ENCODE results near the gene SCN2A.

The SCN2A gene

DNA sequence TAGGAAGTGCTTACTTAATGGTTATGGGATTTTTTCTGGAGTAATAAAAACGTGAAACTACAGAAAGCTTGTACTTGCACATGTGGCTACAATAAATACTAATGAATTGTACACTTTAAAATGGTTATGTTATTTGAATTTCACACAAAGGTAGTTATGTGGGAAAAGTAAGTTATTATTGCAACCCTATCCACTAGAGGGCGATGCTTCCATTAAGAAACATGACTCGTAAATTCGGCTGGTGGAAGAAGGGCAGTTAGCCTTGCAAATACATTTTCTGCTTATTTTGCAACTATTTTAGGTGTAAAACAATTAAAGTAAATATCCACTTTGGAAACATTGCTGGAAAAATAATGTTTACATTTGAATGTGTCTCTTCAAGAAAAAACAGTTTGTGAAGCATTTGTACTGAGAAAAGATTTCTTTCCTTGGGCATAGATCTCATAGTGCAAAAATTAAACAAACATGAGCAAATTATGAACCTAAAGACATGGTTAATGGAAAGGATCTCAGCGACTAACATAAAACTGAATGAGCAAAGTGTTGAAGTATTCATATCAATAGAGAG lies 162.2 kb downstream of the SCN2A start:
- Histone ChIP-seq H3K4me1 (ENCODE audit: low read length) (no peaks in the 10 kb centered on the region), H3K27ac (ENCODE audit: low read length) (no peak overlapping the region), H4K20me1 (ENCODE audit: insufficient read depth, low read length) (no peaks in the 10 kb centered on the region), H3K27me3 (ENCODE audit: low read depth, low read length) (no peaks in the 10 kb centered on the region), H2AFZ (ENCODE audit: low read depth, low read length) (no peak overlapping the region), H3K36me3 (replicated peaks; ENCODE audit: low read depth, low read length) (no peaks in the 10 kb centered on the region), H3K4me2 (ENCODE audit: low read length) (no peak overlapping the region), H3K9me3 (ENCODE audit: insufficient read depth, low read length) (no peaks in the 10 kb centered on the region), H3K4me3 (ENCODE audit: low read length) (no peak overlapping the region), H3K9ac (ENCODE audit: low read length) (no peak overlapping the region), H3K79me2 (ENCODE audit: low read length) (no peaks in the 10 kb centered on the region)
- TF ChIP-seq EZH2phosphoT487 (IDR thresholded peaks at IDR 0.05; ENCODE audit: low read depth): no peak
- peak; percentile 87 for TF ChIP-seq CTCF (IDR thresholded peaks at IDR 0.05; ENCODE audit: low read depth, low read length)

DNA sequence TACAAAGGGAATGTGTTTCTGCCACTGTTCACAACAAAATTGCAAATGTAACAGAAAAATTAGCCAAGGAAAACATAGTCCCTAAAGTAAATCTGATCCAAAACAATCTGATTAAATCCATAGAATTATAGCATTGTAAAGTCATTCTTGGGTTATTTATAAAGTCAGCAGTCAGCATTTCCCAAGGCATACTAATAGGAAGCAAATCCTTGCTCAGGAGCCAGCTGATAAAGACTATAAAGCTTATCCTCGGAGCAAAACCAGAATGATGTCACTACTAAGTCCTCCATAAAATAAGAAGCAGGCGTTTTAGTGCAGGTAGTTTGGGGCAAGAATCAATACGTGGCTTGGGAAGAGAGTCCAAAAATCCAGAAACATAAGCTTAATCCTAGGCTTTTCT lies 162.9 kb downstream of the SCN2A start:
- H3K27me3 ChIP-seq (ENCODE audit: low read depth, low read length): no peaks in the 10 kb centered on the region
- H3K79me2 ChIP-seq (ENCODE audit: low read length): no peaks in the 10 kb centered on the region
- no peak overlapping the region for H3K4me3 ChIP-seq (ENCODE audit: low read length)
- no peak overlapping the region for H3K9ac ChIP-seq (ENCODE audit: low read length)
- H3K36me3 ChIP-seq (replicated peaks; ENCODE audit: low read depth, low read length): no peaks in the 10 kb centered on the region
- no peaks in the 10 kb centered on the region for H4K20me1 ChIP-seq (ENCODE audit: insufficient read depth, low read length)
- H3K4me1 ChIP-seq (ENCODE audit: low read length): no peaks in the 10 kb centered on the region
- H2AFZ ChIP-seq (ENCODE audit: low read depth, low read length): no peak overlapping the region
- no peak for TF ChIP-seq CTCF (IDR thresholded peaks at IDR 0.05; ENCODE audit: low read depth, low read length)
- no peak for TF ChIP-seq EZH2phosphoT487 (IDR thresholded peaks at IDR 0.05; ENCODE audit: low read depth)
- no peak overlapping the region for H3K4me2 ChIP-seq (ENCODE audit: low read length)
- H3K9me3 ChIP-seq (ENCODE audit: insufficient read depth, low read length): no peaks in the 10 kb centered on the region
- H3K27ac ChIP-seq (ENCODE audit: low read length): no peak overlapping the region

- Histone ChIP-seq H3K27ac (ENCODE audit: low read length) (no peak overlapping the region), H3K9me3 (ENCODE audit: insufficient read depth, low read length) (no peaks in the 10 kb centered on the region), H3K9ac (ENCODE audit: low read length) (no peak overlapping the region), H3K4me1 (ENCODE audit: low read length) (no peaks in the 10 kb centered on the region), H4K20me1 (ENCODE audit: insufficient read depth, low read length) (no peaks in the 10 kb centered on the region), H2AFZ (ENCODE audit: low read depth, low read length) (no peak overlapping the region), H3K4me2 (ENCODE audit: low read length) (no peak overlapping the region), H3K36me3 (replicated peaks; ENCODE audit: low read depth, low read length) (no peaks in the 10 kb centered on the region), H3K4me3 (ENCODE audit: low read length) (no peak overlapping the region), H3K79me2 (ENCODE audit: low read length) (no peaks in the 10 kb centered on the region), H3K27me3 (ENCODE audit: low read depth, low read length) (no peaks in the 10 kb centered on the region)
- TF ChIP-seq CTCF (IDR thresholded peaks at IDR 0.05; ENCODE audit: low read depth, low read length) (no peak), EZH2phosphoT487 (IDR thresholded peaks at IDR 0.05; ENCODE audit: low read depth) (no peak)
Observed at GRCh38 chr2:165406173-165406572, 167.0 kb downstream of the SCN2A start.

DNA sequence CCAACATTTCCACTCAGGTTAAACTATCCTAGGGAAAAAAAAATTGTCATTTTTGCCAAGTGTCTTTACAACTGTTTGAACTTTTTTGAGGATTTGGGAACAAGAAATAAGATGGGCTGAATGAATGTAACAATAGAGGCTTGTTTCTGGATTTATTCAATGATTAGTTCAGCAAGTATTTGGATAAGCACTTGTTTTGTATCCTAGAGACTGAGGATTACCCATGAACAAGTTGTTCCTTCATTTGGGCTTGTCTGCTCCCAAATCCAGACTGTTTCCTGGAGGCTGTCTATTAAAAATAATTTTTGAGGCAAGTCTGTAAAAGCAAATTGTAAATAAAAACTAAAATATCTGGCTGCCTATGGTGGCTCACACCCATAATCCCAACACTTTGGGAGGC lies 168.3 kb downstream of the SCN2A start:
- Histone ChIP-seq H3K27me3 (ENCODE audit: low read depth, low read length) (no peaks in the 10 kb centered on the region), H2AFZ (ENCODE audit: low read depth, low read length) (no peak overlapping the region), H3K9ac (ENCODE audit: low read length) (no peak overlapping the region), H3K27ac (ENCODE audit: low read length) (no peak overlapping the region), H3K4me1 (ENCODE audit: low read length) (no peaks in the 10 kb centered on the region), H3K4me2 (ENCODE audit: low read length) (no peak overlapping the region), H3K9me3 (ENCODE audit: insufficient read depth, low read length) (no peaks in the 10 kb centered on the region), H4K20me1 (ENCODE audit: insufficient read depth, low read length) (no peaks in the 10 kb centered on the region), H3K36me3 (replicated peaks; ENCODE audit: low read depth, low read length) (no peaks in the 10 kb centered on the region), H3K4me3 (ENCODE audit: low read length) (no peak overlapping the region), H3K79me2 (ENCODE audit: low read length) (no peaks in the 10 kb centered on the region)
- TF ChIP-seq EZH2phosphoT487 (IDR thresholded peaks at IDR 0.05; ENCODE audit: low read depth) (no peak), CTCF (IDR thresholded peaks at IDR 0.05; ENCODE audit: low read depth, low read length) (no peak)

Measured in OCI-LY3 (cell line).